GM23338 (cell line): Measurements from ENCODE around the gene CENPN.

ENCODE experiments used
- CREB1 ChIP-seq: fragments of 250-450 bp; sonication (Bioruptor Pico); IDR thresholded peaks from 2 replicates; pipeline ENCODE4 v1.5.0; 2020; ENCODE audit warnings: low read depth, mild to moderate bottlenecking, moderate library complexity
- EZH2 ChIP-seq: fragments of 200-600 bp; sonication (generic); IDR thresholded peaks from one replicate; pipeline ENCODE4 v1.8.0; 2017; ENCODE audit warnings: antibody characterized with exemption, mild to moderate bottlenecking, low read depth; ENCODE audit not compliant: unreplicated experiment
- EZH2phosphoT487 ChIP-seq: fragments of 200-600 bp; sonication (generic); IDR thresholded peaks from one replicate; pipeline ENCODE4 v1.8.1; 2018; ENCODE audit warnings: antibody characterized with exemption; ENCODE audit not compliant: unreplicated experiment
- TF ChIP-seq, protein P1 (sequence below), 2 experiments: fragments of 200-600 bp in 1 of 2; sonication (generic) in 1 of 2; conservative IDR thresholded peaks; 2 replicates each; pipeline versions ENCODE4 v1.5.1 to v1.6.1; 2016 to 2017; ENCODE audit warnings: antibody characterized with exemption in 2 of 2, low read depth in 2 of 2, mild to moderate bottlenecking in 2 of 2, moderate library complexity in 1 of 2

DNA sequence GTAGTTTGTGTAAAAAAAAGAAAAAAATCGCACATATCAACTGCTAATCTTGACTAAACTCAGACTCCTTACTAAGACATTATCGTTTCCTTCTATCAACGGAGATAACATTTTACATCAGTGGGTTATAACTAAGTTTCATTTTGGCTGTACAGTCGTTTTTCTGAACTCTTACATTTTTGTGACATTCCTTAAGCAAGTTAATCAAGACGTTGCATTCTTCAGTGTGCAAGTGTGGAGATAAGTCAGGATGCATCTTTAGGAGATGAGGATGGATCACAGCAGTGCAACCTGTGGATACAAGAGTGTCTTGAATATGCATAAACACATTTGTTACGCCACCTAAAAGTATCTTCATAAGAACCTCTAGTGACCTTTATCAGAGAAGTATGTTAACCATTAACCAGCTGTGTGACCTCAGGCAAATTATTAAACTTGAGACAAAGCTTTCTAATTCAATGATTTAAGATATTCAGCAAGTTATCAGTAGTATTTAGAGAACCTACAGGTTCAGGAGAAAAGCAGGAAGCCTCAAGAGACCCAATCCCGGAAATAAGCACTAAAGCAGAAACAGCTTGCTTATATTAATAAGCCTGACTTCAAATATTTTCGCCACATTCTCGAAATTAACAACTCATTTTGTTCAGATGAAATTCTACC lies 9.7 kb upstream of the CENPN start:
- TF ChIP-seq, protein P1, sequence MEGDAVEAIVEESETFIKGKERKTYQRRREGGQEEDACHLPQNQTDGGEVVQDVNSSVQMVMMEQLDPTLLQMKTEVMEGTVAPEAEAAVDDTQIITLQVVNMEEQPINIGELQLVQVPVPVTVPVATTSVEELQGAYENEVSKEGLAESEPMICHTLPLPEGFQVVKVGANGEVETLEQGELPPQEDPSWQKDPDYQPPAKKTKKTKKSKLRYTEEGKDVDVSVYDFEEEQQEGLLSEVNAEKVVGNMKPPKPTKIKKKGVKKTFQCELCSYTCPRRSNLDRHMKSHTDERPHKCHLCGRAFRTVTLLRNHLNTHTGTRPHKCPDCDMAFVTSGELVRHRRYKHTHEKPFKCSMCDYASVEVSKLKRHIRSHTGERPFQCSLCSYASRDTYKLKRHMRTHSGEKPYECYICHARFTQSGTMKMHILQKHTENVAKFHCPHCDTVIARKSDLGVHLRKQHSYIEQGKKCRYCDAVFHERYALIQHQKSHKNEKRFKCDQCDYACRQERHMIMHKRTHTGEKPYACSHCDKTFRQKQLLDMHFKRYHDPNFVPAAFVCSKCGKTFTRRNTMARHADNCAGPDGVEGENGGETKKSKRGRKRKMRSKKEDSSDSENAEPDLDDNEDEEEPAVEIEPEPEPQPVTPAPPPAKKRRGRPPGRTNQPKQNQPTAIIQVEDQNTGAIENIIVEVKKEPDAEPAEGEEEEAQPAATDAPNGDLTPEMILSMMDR (conservative IDR thresholded peaks at IDR 0.05; ENCODE audit: low read depth in 2 of 2): no peak
- TF ChIP-seq EZH2 (no peak), CREB1 (CRISPR knock-in tag) (no peak), EZH2phosphoT487 (no peak)
